Liver (tissue), 3 donors: ENCODE results near the gene L3MBTL3.

Source experiments
- CTCF ChIP-seq: fragments of 150-350 bp; IDR thresholded peaks from 2 replicates; pipeline ENCODE4 v1.5.1; 2017; ENCODE audit warnings: improper control_type of control experiment, low read depth, low read length; ENCODE audit not compliant: missing input control
- GABPA ChIP-seq, 2 donors: IDR thresholded peaks in 1 of 2; conservative IDR thresholded peaks in 1 of 2; 2 replicates each; pipeline ENCODE4 v1.6.1; 2016; ENCODE audit warnings: antibody characterized with exemption in 2 of 2, mild to moderate bottlenecking in 1 of 2, moderate library complexity in 1 of 2
- JUND ChIP-seq, 2 donors: IDR thresholded peaks; 2 replicates each; pipeline ENCODE4 v1.6.1; 2016; ENCODE audit warnings: antibody characterized with exemption in 2 of 2
- RAD21 ChIP-seq, 2 donors: IDR thresholded peaks; 2 replicates each; pipeline ENCODE4 v1.6.1; 2016; ENCODE audit warnings: antibody characterized with exemption in 2 of 2, mild to moderate bottlenecking in 2 of 2
- REST ChIP-seq: IDR thresholded peaks from 2 replicates; pipeline ENCODE4 v1.6.1; 2016; ENCODE audit warnings: antibody characterized with exemption, mild to moderate bottlenecking
- RXRA ChIP-seq, 2 donors: IDR thresholded peaks; 2 replicates each; pipeline ENCODE4 v1.6.1; 2017 to 2018; ENCODE audit warnings: antibody characterized with exemption in 2 of 2, mild to moderate bottlenecking in 1 of 2
- SP1 ChIP-seq: IDR thresholded peaks from 2 replicates; pipeline ENCODE4 v1.6.1; 2018; ENCODE audit warnings: antibody characterized with exemption, mild to moderate bottlenecking
- TAF1 ChIP-seq: conservative IDR thresholded peaks from 2 replicates; pipeline ENCODE4 v1.6.1; 2016; ENCODE audit warnings: antibody characterized with exemption, mild to moderate bottlenecking
- YY1 ChIP-seq: IDR thresholded peaks from 2 replicates; pipeline ENCODE4 v1.6.1; 2016; ENCODE audit warnings: antibody characterized with exemption, mild to moderate bottlenecking
- donor health status: healthy.
- donor health status: healthy.

GRCh38 chr6:130012728-130013127 is 5.7 kb upstream of the L3MBTL3 start:
- TF ChIP-seq CTCF = no peak
- TF ChIP-seq TAF1 = no peak
- no peak for TF ChIP-seq RAD21 (IDR thresholded peaks at IDR 0.05)
- no peak for TF ChIP-seq GABPA (IDR thresholded peaks at IDR 0.05 in 1 of 2, conservative IDR thresholded peaks at IDR 0.05 in 1 of 2)
- TF ChIP-seq RXRA (IDR thresholded peaks at IDR 0.05) = no peak
- TF ChIP-seq REST = no peak
- no peak for TF ChIP-seq YY1
- no peak for TF ChIP-seq JUND (IDR thresholded peaks at IDR 0.05)
- no peak for TF ChIP-seq SP1
